GM18909 (cell line): Measurements from ENCODE around the gene PLCG1.

Source experiments
- ATAC-seq: cut with Tn5 transposase; IDR thresholded peaks from one replicate; pipeline ENCODE4 v1.9.1; 2021; ENCODE audit warnings: mild to moderate bottlenecking; ENCODE audit not compliant: unreplicated experiment, poor library complexity

The PLCG1 gene

GRCh38 chr20:41141153-41141815 lies 3.9 kb downstream of the PLCG1 start:
- no peak for ATAC-seq

GRCh38 chr20:41142245-41142644 lies 4.9 kb downstream of the PLCG1 start:
- no peak for ATAC-seq

GRCh38 chr20:41142919-41143318 lies 5.6 kb downstream of the PLCG1 start:
- ATAC-seq = no peak

GRCh38 chr20:41143354-41143753 lies 6.0 kb downstream of the PLCG1 start:
- no peak for ATAC-seq

GRCh38 chr20:41145317-41145716 lies 8.0 kb downstream of the PLCG1 start:
- no peak for ATAC-seq

GRCh38 chr20:41145821-41146620 lies 8.7 kb downstream of the PLCG1 start:
- ATAC-seq = no peak

GRCh38 chr20:41147767-41148191 lies 10.4 kb downstream of the PLCG1 start:
- no peak for ATAC-seq

GRCh38 chr20:41148942-41149341 lies 11.6 kb downstream of the PLCG1 start:
- ATAC-seq = no peak

- no peak for ATAC-seq
Observed at GRCh38 chr20:41150664-41151063, 13.3 kb downstream of the PLCG1 start.

GRCh38 chr20:41151134-41151869 lies 14.0 kb downstream of the PLCG1 start:
- no peak for ATAC-seq

GRCh38 chr20:41152108-41152757 lies 14.9 kb downstream of the PLCG1 start:
- no peak for ATAC-seq

GRCh38 chr20:41154436-41155176 lies 17.3 kb downstream of the PLCG1 start:
- ATAC-seq = no peak

- ATAC-seq = no peak
Observed at GRCh38 chr20:41155261-41155660, 17.9 kb downstream of the PLCG1 start.

- ATAC-seq = no peak
Observed at GRCh38 chr20:41158082-41158625, 20.8 kb downstream of the PLCG1 start.

- ATAC-seq = no peak
Observed at GRCh38 chr20:41159547-41159946, 22.2 kb downstream of the PLCG1 start.

- ATAC-seq = no peak
Observed at GRCh38 chr20:41160686-41161085, 23.3 kb downstream of the PLCG1 start.

- ATAC-seq = no peak
Observed at GRCh38 chr20:41161886-41162285, 24.5 kb downstream of the PLCG1 start.

- no peak for ATAC-seq
Observed at GRCh38 chr20:41162396-41162795, 25.1 kb downstream of the PLCG1 start.

GRCh38 chr20:41163821-41164220 lies 26.5 kb downstream of the PLCG1 start:
- no peak for ATAC-seq
